T-helper 1 cell treated with Interleukin-12 subunit alpha and Interleukin-12 subunit beta and Interleukin-4 antibody, amounts not matched to agents 30 ng/mL and 1 ng/mL, for 36 hours (primary cell): ENCODE results near the gene ARSA. TPM values are rescaled to one million over a fixed set of nuclear protein-coding genes. Genes with fewer than 3 reads are reported as not detected.
"Not testable (repeated sequence)": the region's sequence is repeated elsewhere in the genome, so short reads cannot be mapped to it uniquely, and the experiment has no call there.

Experiments used
- intact Hi-C: fragments of 100-400 bp; cut with micrococcal nuclease; formaldehyde crosslinking; loops from one replicate; pipeline ENCODE4 v1.15.1; 2024
- total RNA-seq: library from RNA; stranded (reverse); gene quantifications from 2 replicates; pipeline ENCODE4 v1.2.3, GENCODE V29; 2022

The ARSA gene
- total RNA-seq, 1 donor from 2014 or later: 60.6 TPM

GRCh38 chr22:50656122-50657070 lies 28.4 kb upstream of the ARSA start:
- intact Hi-C loops: no loop called here

- intact Hi-C loops: not testable (repeated sequence)
Measured at GRCh38 chr22:50654664-50655063, 26.7 kb upstream of the ARSA start.

GRCh38 chr22:50653256-50653655 lies 25.3 kb upstream of the ARSA start:
- intact Hi-C loops: no loop called here

GRCh38 chr22:50643821-50644101 lies 15.8 kb upstream of the ARSA start:
- intact Hi-C loops: not testable (repeated sequence)

GRCh38 chr22:50643021-50643820 lies 15.3 kb upstream of the ARSA start:
- intact Hi-C loops: not testable (repeated sequence)

GRCh38 chr22:50641696-50642607 lies 14.0 kb upstream of the ARSA start:
- intact Hi-C loops: no loop called here

- intact Hi-C loops: no loop called here
Measured at GRCh38 chr22:50640857-50641647, 13.1 kb upstream of the ARSA start.

- intact Hi-C loops: not testable (repeated sequence)
Measured at GRCh38 chr22:50640296-50640695, 12.3 kb upstream of the ARSA start.

GRCh38 chr22:50635591-50635990 lies 7.6 kb upstream of the ARSA start:
- intact Hi-C loops: no loop called here

- intact Hi-C loops: no loop called here
Measured at GRCh38 chr22:50633771-50634170, 5.8 kb upstream of the ARSA start.

- intact Hi-C loops: no loop called here
Measured at GRCh38 chr22:50633086-50633485, 5.1 kb upstream of the ARSA start.

- intact Hi-C loops: no loop called here
Measured at GRCh38 chr22:50630376-50630775, 2.4 kb upstream of the ARSA start.

GRCh38 chr22:50628543-50629134 lies 687 bp upstream of the ARSA start:
- intact Hi-C loops: loop anchor here (1.0 to 2.0 kb wide), 5 partner anchors 8 to 120 kb away; partner anchors contain the start of genes NCAPH2 and SYCE3

GRCh38 chr22:50626850-50627641 lies 906 bp downstream of the ARSA start:
- intact Hi-C loops: no loop called here

GRCh38 chr22:50626314-50626849 lies 1.6 kb downstream of the ARSA start:
- intact Hi-C loops: no loop called here

- intact Hi-C loops: no loop called here
Measured at GRCh38 chr22:50625568-50626313, 2.2 kb downstream of the ARSA start.

GRCh38 chr22:50625131-50625567 lies 2.8 kb downstream of the ARSA start:
- intact Hi-C loops: no loop called here
